GM12892 (cell line): ENCODE results near the gene EPB41L2.

ENCODE experiments used
- POLR2A ChIP-seq: IDR thresholded peaks from 2 replicates; pipeline ENCODE4 v1.6.1; 2011; ENCODE audit warnings: low read depth, low read length, control low read depth
- POLR2AphosphoS5 ChIP-seq: IDR thresholded peaks from 2 replicates; pipeline ENCODE4 v1.6.1; 2011; ENCODE audit warnings: low read depth, low read length, control low read depth

DNA sequence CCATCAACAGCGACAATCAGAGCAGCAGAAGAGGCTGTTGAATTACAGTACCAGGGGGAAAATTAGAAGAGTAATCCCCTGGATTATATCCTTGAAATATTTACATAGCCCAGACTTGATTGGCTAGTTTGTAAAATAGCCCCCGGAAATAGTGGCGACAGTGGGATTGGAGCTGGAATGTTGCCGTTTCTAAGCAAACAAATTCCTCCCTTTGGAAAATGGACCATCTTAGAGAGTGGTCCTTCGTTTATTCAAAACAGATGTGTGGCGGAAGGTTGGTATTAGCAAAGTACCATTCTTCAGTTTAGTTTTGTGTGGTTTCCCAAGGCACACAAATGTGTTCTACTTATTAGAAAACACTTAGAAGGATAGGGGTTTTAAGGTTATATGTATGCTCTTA lies 4.5 kb upstream of the EPB41L2 start:
- no peak for TF ChIP-seq POLR2A
- TF ChIP-seq POLR2AphosphoS5, result no peak
